HepG2 (cell line): ENCODE data around the gene SAMD14. TPM values are rescaled to one million over a fixed set of nuclear protein-coding genes. Genes with fewer than 3 reads are reported as not detected.

Experiments used
- ATAC-seq: fragments of 200-7000 bp; cut with Tn5 transposase; 3 replicates; pipeline ENCODE4 v1.9.1; 2020; ENCODE audit warnings: mild to moderate bottlenecking, moderate library complexity
- BruUV-seq: library from RNA; stranded (reverse); fragments of 400-500 nt; replicated peaks from 2 replicates; lab custom pipeline; 2021; lab: Mats Ljungman, UMichigan
- CTCF ChIA-PET: fragments of 300-600 bp; formaldehyde crosslinking; extraction: SDS; loops from one replicate; lab custom pipeline; 2021; ENCODE audit warnings: low total read pairs, inconsistent platforms, low intra/inter-chr PET ratio; lab: Yijun Ruan, JAX
- POLR2A ChIA-PET: fragments of 350-600 bp; sonication (Branson Sonifier 250); formaldehyde crosslinking; loops from one replicate; lab custom pipeline; 2020; ENCODE audit warnings: antibody characterized with exemption, inconsistent platforms; lab: Yijun Ruan, JAX
- DNase-seq: peaks from one replicate; pipeline ENCODE4 v3.0.0-alpha.2; 2015; ENCODE audit warnings: low spot score
- FAIRE-seq: peaks from 3 replicates; lab custom pipeline; 2011; peaks lifted over from hg19 to GRCh38; lab: Jason Lieb, UNC
- H2AFZ ChIP-seq: one replicate; pipeline ENCODE4 v1.6.1; 2011; ENCODE audit warnings: low read length, inconsistent platforms
- H3K27ac ChIP-seq: fragments of 300-600 bp; 3 replicates; pipeline ENCODE4 v1.8.0; 2011; ENCODE audit warnings: mixed run types, mild to moderate bottlenecking, mixed read lengths, low read length, inconsistent platforms; ENCODE audit not compliant: insufficient read depth; ENCODE audit errors: extremely low read length
- H3K27me3 ChIP-seq, 2 experiments: fragments of 200-600 bp in 1 of 2; 2 replicates in 1 of 2; 3 replicates in 1 of 2; pipeline versions ENCODE4 v1.6.0 to v1.8.0; 2011; ENCODE audit warnings: low read length in 2 of 2, mild to moderate bottlenecking in 2 of 2, moderate library complexity in 2 of 2, inconsistent platforms in 1 of 2; ENCODE audit not compliant: insufficient read depth in 2 of 2, control insufficient read depth in 1 of 2
- H3K36me3 ChIP-seq, 2 experiments: fragments of 200-600 bp in 1 of 2; replicated peaks in 1 of 2; 2 replicates in 1 of 2; 3 replicates in 1 of 2; pipeline versions ENCODE4 v1.5.1 to v1.8.0; 2011; ENCODE audit warnings: low read length in 2 of 2, inconsistent platforms in 1 of 2; ENCODE audit not compliant: insufficient read depth in 2 of 2, control insufficient read depth in 1 of 2
- H3K4me1 ChIP-seq: 2 replicates; pipeline ENCODE4 v1.5.1; 2012; ENCODE audit warnings: low read length, inconsistent platforms; ENCODE audit not compliant: insufficient read depth
- H3K4me2 ChIP-seq: 2 replicates; pipeline ENCODE4 v1.6.0; 2011; ENCODE audit warnings: low read depth, low read length, inconsistent platforms
- H3K4me3 ChIP-seq, 3 experiments: fragments of 200-600 bp in 1 of 3; sonication (generic), shearing (Covaris generic) in 1 of 3; replicated peaks in 1 of 3; 2 replicates each; pipeline ENCODE4 v1.5.1; 2011 to 2016; ENCODE audit warnings: low read length in 3 of 3, inconsistent platforms in 2 of 3, low read depth in 2 of 3, mild to moderate bottlenecking in 2 of 3, control low read depth in 1 of 3, mixed read lengths in 1 of 3; ENCODE audit not compliant: insufficient read depth in 1 of 3
- H3K79me2 ChIP-seq: one replicate; pipeline ENCODE4 v1.6.1; 2011; ENCODE audit warnings: low read length, inconsistent platforms; ENCODE audit not compliant: insufficient read depth
- H3K9ac ChIP-seq: 2 replicates; pipeline ENCODE4 v1.6.0; 2011; ENCODE audit warnings: mild to moderate bottlenecking, low read depth, low read length, inconsistent platforms; ENCODE audit not compliant: insufficient read depth
- H3K9me3 ChIP-seq: 2 replicates; pipeline ENCODE4 v1.5.1; 2012; ENCODE audit warnings: mild to moderate bottlenecking, low read length
- H4K20me1 ChIP-seq: 2 replicates; pipeline ENCODE4 v1.6.0; 2011; ENCODE audit warnings: inconsistent platforms, mild to moderate bottlenecking, low read length, moderate library complexity; ENCODE audit not compliant: insufficient read depth
- DMAP1 ChIP-seq: IDR thresholded peaks from 2 replicates; pipeline ENCODE4 v1.6.1; 2016
- FOXA3 ChIP-seq: IDR thresholded peaks from 2 replicates; pipeline ENCODE4 v1.6.1; 2016; ENCODE audit warnings: missing genetic modification reagents, missing compliant biosample characterization
- NR2F2 ChIP-seq: IDR thresholded peaks from 2 replicates; pipeline ENCODE4 v1.6.1; 2012; ENCODE audit warnings: low read depth, inconsistent platforms, borderline replicate concordance
- RCOR2 ChIP-seq: IDR thresholded peaks from 2 replicates; pipeline ENCODE4 v1.6.1; 2016; ENCODE audit warnings: missing biosample characterization, missing genetic modification reagents
- TCF7L2 ChIP-seq: IDR thresholded peaks from 2 replicates; pipeline ENCODE4 v1.6.1; 2011; ENCODE audit warnings: mild to moderate bottlenecking, low read depth, low read length, moderate library complexity
- XRCC5 ChIP-seq: fragments of 200-400 bp; formaldehyde crosslinking; optimal IDR thresholded peaks from 2 replicates; pipeline ENCODE3; 2017; ENCODE audit warnings: mild to moderate bottlenecking, low read length
- YEATS4 ChIP-seq: sonication (generic); formaldehyde crosslinking; IDR thresholded peaks from 2 replicates; pipeline ENCODE4 v1.4.0; 2020; ENCODE audit warnings: missing genetic modification reagents, borderline replicate concordance
- ZBTB21 ChIP-seq: sonication (generic); formaldehyde crosslinking; IDR thresholded peaks from 2 replicates; pipeline ENCODE4 v1.4.0; 2020; ENCODE audit warnings: missing genetic modification reagents
- ZFP37 ChIP-seq: sonication (generic); formaldehyde crosslinking; IDR thresholded peaks from 2 replicates; pipeline ENCODE4 v1.4.0; 2020; ENCODE audit warnings: missing genetic modification reagents, borderline replicate concordance
- ZFY ChIP-seq: sonication (generic); formaldehyde crosslinking; IDR thresholded peaks from 2 replicates; pipeline ENCODE4 v1.4.0; 2020; ENCODE audit warnings: missing genetic modification reagents
- ZNF12 ChIP-seq: sonication (generic); formaldehyde crosslinking; IDR thresholded peaks from 2 replicates; pipeline ENCODE4 v1.5.0; 2020; ENCODE audit warnings: missing genetic modification reagents
- ZNF256 ChIP-seq: sonication (generic); formaldehyde crosslinking; conservative IDR thresholded peaks from 2 replicates; pipeline ENCODE4 v1.4.0; 2020; ENCODE audit warnings: missing genetic modification reagents
- ZNF460 ChIP-seq: sonication (generic); formaldehyde crosslinking; IDR thresholded peaks from 2 replicates; pipeline ENCODE4 v1.5.1; 2020; ENCODE audit warnings: missing genetic modification reagents, mild to moderate bottlenecking, borderline replicate concordance
- ZNF550 ChIP-seq: sonication (generic); formaldehyde crosslinking; IDR thresholded peaks from 2 replicates; pipeline ENCODE4 v1.4.0; 2020; ENCODE audit warnings: mild to moderate bottlenecking, missing genetic modification reagents, borderline replicate concordance
- ZNF670 ChIP-seq: sonication (generic); formaldehyde crosslinking; IDR thresholded peaks from 2 replicates; pipeline ENCODE4 v1.8.0; 2022; ENCODE audit warnings: mild to moderate bottlenecking, missing genetic modification reagents, borderline replicate concordance
- ZNF713 ChIP-seq: sonication (generic); formaldehyde crosslinking; IDR thresholded peaks from 2 replicates; pipeline ENCODE4 v1.4.0; 2020; ENCODE audit warnings: mild to moderate bottlenecking, missing genetic modification reagents
- WGBS: methylation state at CpG from one replicate; pipeline ENCODE4 v1.1.6; 2017; ENCODE audit warnings: low lambda C conversion rate; 5-methylcytosine and 5-hydroxymethylcytosine counted together
- in situ Hi-C: cut with HindIII; loops from 2 replicates; pipeline ENCODE4 v1.10.0; 2017; ENCODE audit warnings: low pct_unique_long_range_greater_than_20kb; ENCODE audit not compliant: extremely low pct_ligation_motif_present
- intact Hi-C: fragments of 100-400 bp; cut with micrococcal nuclease; formaldehyde crosslinking; loops from one replicate; pipeline ENCODE4 v1.10.0; 2022; ENCODE audit not compliant: unreplicated experiment
- polyA plus RNA-seq, 8 experiments: library from polyadenylated mRNA; depleted of rRNA in 3 of 8; stranded (reverse) in 7 of 8; unstranded in 1 of 8; fragments of >200 nt; fragmentation: Illumina TruSeq in 4 of 8; extraction: Trizol in 4 of 8; gene quantifications; 2 replicates each; pipeline versions ENCODE4 v1.2.1 to v1.2.3, GENCODE V29; 2011 to 2016; ENCODE audit warnings: low read depth in 4 of 8, missing spikeins in 1 of 8, mixed read lengths in 1 of 8; ENCODE audit not compliant: insufficient read depth in 1 of 8
- total RNA-seq, 5 experiments: library from RNA; depleted of rRNA; stranded (reverse); fragments of >200 nt; fragmentation: Illumina TruSeq; extraction: Trizol; gene quantifications; 2 replicates each; pipeline ENCODE4 v1.2.3, GENCODE V29; 2016; ENCODE audit warnings: low read depth in 1 of 5
- TF ChIP-seq, protein P1 (sequence below): sonication (generic); formaldehyde crosslinking; conservative IDR thresholded peaks from 2 replicates; pipeline ENCODE4 v1.4.0; 2020; ENCODE audit warnings: mild to moderate bottlenecking, missing genetic modification reagents, moderate library complexity
- TF ChIP-seq, protein P2 (sequence below): sonication (generic); formaldehyde crosslinking; IDR thresholded peaks from 2 replicates; pipeline ENCODE4 v1.4.0; 2020; ENCODE audit warnings: missing genetic modification reagents
- TF ChIP-seq, protein P3 (sequence below): sonication (generic); formaldehyde crosslinking; IDR thresholded peaks from 2 replicates; pipeline ENCODE4 v1.4.0; 2020; ENCODE audit warnings: mild to moderate bottlenecking, missing genetic modification reagents

The SAMD14 gene
- total and polyA plus RNA-seq, 2 of the 13 experiments (the other 11 are each of a cell fraction or from before 2014, with no cell fraction given): 0.07 to 0.22 TPM

DNA sequence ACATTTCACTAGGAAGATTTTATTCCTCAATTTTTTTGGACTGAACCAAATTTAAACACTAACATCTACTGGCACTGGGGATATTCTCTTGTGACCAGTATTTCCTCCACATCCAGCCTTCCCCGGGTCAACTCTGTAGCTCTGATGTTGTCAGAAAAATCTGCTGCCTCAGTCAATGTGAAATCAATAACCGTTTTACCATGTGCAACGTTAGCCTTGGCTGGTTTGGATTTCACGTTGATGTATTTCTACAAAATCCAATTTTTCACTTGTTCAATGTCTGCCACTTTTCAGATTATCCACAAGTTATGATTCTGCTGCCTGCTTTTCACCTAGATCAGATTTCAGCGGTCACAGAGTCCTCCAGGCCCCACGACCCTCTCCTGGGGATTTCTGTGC is 43.0 kb upstream of the SAMD14 start (continued):
- no peak for TF ChIP-seq RCOR2
- no peak for TF ChIP-seq ZNF12
- TF ChIP-seq ZBTB21 (CRISPR knock-in tag): no peak
- no peak for TF ChIP-seq ZNF550 (CRISPR knock-in tag)
- no peak for TF ChIP-seq ZNF713 (CRISPR knock-in tag)
- TF ChIP-seq ZFP37: no peak
- TF ChIP-seq ZNF256: no peak
- TF ChIP-seq FOXA3 (CRISPR knock-in tag): no peak
- no peak for TF ChIP-seq ZFY (CRISPR knock-in tag)
- no peak for TF ChIP-seq YEATS4 (CRISPR knock-in tag)
- no peak for TF ChIP-seq TCF7L2

DNA sequence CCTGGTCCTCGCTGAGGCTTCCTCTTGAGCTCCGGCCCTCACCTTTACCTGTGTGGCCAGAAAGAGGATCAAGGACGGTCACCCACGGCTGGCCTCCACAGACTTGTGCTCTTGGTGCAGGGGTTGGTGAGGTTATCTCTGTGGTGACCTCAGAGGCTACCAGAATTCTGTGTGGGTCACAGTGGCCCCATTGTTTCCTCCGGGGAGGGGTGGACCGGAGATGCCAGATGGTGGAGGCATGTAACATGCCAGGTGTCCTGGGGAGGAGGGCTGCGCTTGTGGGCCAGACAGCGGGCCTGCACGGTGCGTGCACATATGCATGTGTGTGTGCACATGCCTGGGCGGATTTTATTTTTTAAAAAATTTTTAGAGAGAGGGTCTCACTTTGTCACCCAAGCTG is 42.2 kb upstream of the SAMD14 start:
- intact Hi-C loops: no loop called here
- 11% methylated on average over 3 of the region's 11 CpGs for WGBS
- Histone ChIP-seq H4K20me1 (no peaks in the 10 kb centered on the region), H3K4me3 (no peak overlapping the region), H3K4me2 (no peak overlapping the region), H3K79me2 (no peaks in the 10 kb centered on the region), H3K4me1 (peaks cover 62% of the 10 kb centered on the region), H3K27ac (no peak overlapping the region), H2AFZ (no peak overlapping the region), H3K36me3 (no peaks in the 10 kb centered on the region), H3K9me3 (no peaks in the 10 kb centered on the region), H3K9ac (no peak overlapping the region), H3K27me3 (peaks cover 3 to 25% of the 10 kb centered on the region in 2 experiments; a peak in 2 of 5 replicates)
- in situ Hi-C loops: no loop called here
- peak; percentile 55 for DNase-seq
- FAIRE-seq: no peak
- no TSS peak for BruUV-seq
- ChIA-PET CTCF (no interaction called here), POLR2A (no interaction called here)
- ATAC-seq: no peak
- TF ChIP-seq, protein P1, sequence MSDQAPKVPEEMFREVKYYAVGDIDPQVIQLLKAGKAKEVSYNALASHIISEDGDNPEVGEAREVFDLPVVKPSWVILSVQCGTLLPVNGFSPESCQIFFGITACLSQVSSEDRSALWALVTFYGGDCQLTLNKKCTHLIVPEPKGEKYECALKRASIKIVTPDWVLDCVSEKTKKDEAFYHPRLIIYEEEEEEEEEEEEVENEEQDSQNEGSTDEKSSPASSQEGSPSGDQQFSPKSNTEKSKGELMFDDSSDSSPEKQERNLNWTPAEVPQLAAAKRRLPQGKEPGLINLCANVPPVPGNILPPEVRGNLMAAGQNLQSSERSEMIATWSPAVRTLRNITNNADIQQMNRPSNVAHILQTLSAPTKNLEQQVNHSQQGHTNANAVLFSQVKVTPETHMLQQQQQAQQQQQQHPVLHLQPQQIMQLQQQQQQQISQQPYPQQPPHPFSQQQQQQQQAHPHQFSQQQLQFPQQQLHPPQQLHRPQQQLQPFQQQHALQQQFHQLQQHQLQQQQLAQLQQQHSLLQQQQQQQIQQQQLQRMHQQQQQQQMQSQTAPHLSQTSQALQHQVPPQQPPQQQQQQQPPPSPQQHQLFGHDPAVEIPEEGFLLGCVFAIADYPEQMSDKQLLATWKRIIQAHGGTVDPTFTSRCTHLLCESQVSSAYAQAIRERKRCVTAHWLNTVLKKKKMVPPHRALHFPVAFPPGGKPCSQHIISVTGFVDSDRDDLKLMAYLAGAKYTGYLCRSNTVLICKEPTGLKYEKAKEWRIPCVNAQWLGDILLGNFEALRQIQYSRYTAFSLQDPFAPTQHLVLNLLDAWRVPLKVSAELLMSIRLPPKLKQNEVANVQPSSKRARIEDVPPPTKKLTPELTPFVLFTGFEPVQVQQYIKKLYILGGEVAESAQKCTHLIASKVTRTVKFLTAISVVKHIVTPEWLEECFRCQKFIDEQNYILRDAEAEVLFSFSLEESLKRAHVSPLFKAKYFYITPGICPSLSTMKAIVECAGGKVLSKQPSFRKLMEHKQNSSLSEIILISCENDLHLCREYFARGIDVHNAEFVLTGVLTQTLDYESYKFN (CRISPR knock-in tag): peak; percentile 28; the same call in 1 of the 2 replicates
- TF ChIP-seq, protein P2, sequence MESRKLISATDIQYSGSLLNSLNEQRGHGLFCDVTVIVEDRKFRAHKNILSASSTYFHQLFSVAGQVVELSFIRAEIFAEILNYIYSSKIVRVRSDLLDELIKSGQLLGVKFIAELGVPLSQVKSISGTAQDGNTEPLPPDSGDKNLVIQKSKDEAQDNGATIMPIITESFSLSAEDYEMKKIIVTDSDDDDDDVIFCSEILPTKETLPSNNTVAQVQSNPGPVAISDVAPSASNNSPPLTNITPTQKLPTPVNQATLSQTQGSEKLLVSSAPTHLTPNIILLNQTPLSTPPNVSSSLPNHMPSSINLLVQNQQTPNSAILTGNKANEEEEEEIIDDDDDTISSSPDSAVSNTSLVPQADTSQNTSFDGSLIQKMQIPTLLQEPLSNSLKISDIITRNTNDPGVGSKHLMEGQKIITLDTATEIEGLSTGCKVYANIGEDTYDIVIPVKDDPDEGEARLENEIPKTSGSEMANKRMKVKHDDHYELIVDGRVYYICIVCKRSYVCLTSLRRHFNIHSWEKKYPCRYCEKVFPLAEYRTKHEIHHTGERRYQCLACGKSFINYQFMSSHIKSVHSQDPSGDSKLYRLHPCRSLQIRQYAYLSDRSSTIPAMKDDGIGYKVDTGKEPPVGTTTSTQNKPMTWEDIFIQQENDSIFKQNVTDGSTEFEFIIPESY (CRISPR knock-in tag): no peak
- TF ChIP-seq DMAP1 (CRISPR knock-in tag): no peak
- no peak for TF ChIP-seq ZFP37
- no peak for TF ChIP-seq XRCC5
- TF ChIP-seq ZNF670 (CRISPR knock-in tag): no peak
- TF ChIP-seq, protein P3, sequence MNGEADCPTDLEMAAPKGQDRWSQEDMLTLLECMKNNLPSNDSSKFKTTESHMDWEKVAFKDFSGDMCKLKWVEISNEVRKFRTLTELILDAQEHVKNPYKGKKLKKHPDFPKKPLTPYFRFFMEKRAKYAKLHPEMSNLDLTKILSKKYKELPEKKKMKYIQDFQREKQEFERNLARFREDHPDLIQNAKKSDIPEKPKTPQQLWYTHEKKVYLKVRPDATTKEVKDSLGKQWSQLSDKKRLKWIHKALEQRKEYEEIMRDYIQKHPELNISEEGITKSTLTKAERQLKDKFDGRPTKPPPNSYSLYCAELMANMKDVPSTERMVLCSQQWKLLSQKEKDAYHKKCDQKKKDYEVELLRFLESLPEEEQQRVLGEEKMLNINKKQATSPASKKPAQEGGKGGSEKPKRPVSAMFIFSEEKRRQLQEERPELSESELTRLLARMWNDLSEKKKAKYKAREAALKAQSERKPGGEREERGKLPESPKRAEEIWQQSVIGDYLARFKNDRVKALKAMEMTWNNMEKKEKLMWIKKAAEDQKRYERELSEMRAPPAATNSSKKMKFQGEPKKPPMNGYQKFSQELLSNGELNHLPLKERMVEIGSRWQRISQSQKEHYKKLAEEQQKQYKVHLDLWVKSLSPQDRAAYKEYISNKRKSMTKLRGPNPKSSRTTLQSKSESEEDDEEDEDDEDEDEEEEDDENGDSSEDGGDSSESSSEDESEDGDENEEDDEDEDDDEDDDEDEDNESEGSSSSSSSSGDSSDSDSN (CRISPR knock-in tag): 0 out of 2 replicates have a peak, but pooled peaks have one; percentile 13
- no peak for TF ChIP-seq ZNF460
- peak; percentile 63; the same call in 1 of the 2 replicates for TF ChIP-seq NR2F2
